GM19397 (cell line): ENCODE results near the gene CFAP299.

Experiments
- ATAC-seq: cut with Tn5 transposase; IDR thresholded peaks from one replicate; pipeline ENCODE4 v1.9.1; 2021; ENCODE audit warnings: mild to moderate bottlenecking, moderate library complexity; ENCODE audit not compliant: unreplicated experiment

The CFAP299 gene

DNA sequence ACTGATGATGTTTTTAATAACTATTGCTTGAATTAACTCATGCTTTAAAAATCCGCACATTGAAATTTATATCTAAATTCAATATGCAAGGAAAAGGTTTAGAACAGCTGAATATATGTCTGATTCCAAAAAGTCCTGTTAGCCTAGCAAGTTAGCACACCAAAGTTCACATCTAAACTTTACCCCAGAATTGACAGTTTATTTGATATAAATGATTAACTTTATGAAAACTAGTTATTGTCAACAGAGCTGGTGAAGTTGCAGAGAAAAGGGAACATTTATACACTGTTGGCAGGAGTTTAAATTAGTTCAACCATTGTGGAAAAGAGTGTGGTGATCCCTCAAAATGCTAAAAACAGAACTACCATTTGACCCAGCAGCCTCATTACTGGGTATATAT is 574.4 kb downstream of the CFAP299 start:
- no peak for ATAC-seq

DNA sequence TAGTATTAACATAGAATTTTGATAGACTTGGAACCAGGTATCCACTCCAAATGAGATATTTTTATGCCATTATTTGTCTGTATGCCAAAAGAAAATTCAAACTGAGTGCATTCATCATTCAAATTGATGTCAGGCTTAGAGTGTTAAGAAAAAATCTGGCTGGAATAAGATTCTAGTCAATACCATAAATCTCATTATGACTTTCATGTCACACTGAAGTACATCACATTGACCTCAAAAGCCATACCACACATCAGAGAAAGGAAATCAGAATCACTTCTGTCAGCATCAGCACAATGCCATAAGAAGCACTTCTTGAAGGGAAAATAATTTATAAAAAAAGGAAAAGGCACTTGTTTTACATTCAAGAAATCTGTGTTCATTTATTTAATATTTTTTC is 575.9 kb downstream of the CFAP299 start:
- ATAC-seq: no peak

- ATAC-seq: no peak
Measured at GRCh38 chr4:80912350-80912749, 576.8 kb downstream of the CFAP299 start.

DNA sequence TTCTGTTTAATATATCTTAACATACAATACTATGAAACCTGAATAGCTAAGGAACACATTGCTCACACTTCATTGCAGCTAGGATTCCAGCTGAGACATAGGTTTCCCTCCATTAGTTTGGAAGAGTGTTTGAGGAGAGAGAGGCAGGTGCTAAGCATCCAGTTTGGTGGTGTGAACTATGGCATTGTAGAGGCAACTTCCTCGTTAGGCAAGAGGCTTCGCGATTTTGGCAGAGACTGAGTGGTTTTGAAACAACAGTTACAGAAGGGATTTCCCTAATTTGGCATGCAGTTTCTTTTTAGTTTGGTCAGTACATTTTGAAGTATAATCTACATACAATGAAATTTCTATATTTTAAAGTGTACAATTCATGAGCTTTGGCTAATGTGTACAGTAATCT is 577.9 kb downstream of the CFAP299 start:
- ATAC-seq: peak; percentile 78

- ATAC-seq: no peak
Measured at GRCh38 chr4:80916770-80917169, 581.2 kb downstream of the CFAP299 start.

- no peak for ATAC-seq
Measured at GRCh38 chr4:80918004-80918403, 582.5 kb downstream of the CFAP299 start.

DNA sequence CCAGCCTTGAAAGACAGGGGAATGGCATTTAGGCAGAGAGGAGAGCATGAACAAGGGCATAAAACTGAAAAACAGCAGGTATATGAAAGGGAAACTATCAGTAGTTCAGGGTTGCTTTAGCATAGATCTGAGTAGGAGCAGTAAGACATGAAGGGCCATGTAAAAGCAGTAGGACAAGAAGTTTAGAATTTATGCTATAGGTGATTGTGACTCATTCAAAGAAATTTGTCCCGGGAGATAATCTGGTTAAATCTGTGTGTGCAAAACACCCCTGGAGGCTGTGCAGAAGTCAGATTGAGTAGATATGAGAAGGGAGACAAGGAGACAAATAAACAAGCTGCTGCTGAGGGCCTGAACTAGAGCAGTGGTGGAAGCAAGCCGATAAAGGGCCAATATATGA is 585.9 kb downstream of the CFAP299 start:
- no peak for ATAC-seq

- no peak for ATAC-seq
Measured at GRCh38 chr4:80922941-80923340, 587.4 kb downstream of the CFAP299 start.

- no peak for ATAC-seq
Measured at GRCh38 chr4:80925293-80925692, 589.8 kb downstream of the CFAP299 start.

GRCh38 chr4:80926446-80926845 is 590.9 kb downstream of the CFAP299 start:
- no peak for ATAC-seq

DNA sequence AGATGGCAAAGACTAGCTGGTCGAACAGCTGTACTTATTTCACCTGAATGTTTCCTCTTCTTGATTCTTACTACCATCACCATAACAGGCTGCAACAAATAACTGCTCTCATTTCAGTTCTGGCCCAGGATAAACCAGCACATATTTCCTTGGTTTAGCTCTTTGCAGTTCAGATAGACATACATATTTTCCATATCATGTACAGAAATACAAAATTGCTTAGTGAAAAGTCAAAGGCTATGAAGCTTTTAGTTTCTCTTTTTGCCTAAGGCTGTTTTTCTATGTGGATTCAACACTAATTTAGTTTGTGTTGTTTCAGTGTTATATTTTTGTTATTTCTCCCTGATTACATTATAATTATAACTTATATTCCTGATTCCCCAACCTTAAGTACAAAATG is 591.4 kb downstream of the CFAP299 start:
- ATAC-seq: no peak

DNA sequence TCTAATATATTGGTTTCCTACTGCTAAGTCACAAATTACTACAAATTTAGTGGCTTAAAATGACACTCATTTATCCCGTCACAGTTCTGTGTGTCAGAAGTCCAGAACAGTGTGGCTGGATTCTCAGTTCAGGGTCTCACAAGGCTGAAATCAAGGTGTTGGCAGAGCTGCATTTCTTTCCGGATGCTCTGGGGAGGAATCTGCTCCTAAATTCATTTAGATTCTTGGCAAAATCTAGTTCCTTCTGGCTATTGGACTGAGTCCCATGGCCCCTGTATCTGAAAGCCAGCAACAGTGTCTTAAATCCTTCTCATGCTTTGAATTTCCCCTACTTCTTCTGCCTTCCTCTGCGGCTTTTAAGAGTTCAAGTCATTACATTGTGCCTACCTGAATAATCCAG is 591.9 kb downstream of the CFAP299 start:
- no peak for ATAC-seq

DNA sequence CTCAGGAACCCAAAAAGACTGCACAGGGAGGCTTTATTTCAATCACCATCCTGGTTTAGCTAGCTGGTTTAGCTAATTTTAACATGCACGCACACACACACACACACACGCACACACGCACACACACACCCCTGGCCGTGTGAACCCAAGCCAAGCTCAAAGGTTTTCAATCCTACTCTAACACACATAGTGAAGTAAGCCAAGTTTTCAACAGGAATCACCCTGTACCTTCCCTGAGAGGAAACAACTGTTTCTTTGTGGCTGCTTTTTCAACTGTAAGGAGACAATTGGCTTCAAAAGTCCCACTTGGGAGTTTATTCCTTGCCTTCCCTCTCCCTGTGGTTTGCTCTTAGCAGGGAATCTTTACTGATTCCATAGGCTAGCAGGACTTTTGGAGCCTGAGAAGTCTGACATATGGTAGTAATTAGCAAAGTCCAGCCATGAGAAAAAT is 596.1 kb downstream of the CFAP299 start:
- ATAC-seq: no peak

DNA sequence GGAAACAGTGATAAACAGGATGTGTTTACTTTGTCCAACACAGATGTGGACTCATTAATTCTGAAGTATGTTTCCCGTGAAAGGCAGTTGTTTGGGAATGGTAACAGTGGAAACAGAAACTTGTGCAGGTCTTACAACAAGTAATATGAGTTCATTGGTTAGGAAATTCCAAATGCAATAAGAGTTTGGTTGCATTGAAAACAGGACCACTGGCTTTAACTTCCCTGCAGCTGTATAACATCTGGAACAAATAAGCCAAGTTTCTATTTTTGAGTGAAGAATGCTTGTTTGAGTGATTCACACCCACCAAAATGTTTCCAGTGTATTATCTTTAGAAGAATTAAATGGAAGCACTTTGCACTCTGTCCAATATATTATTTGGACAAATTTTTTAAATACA is 612.6 kb downstream of the CFAP299 start:
- ATAC-seq: no peak

- no peak for ATAC-seq
Measured at GRCh38 chr4:80948995-80949394, 613.5 kb downstream of the CFAP299 start.

- no peak for ATAC-seq
Measured at GRCh38 chr4:80956421-80956820, 620.9 kb downstream of the CFAP299 start.

GRCh38 chr4:80963051-80963450 is 627.5 kb downstream of the CFAP299 start:
- no peak for ATAC-seq

DNA sequence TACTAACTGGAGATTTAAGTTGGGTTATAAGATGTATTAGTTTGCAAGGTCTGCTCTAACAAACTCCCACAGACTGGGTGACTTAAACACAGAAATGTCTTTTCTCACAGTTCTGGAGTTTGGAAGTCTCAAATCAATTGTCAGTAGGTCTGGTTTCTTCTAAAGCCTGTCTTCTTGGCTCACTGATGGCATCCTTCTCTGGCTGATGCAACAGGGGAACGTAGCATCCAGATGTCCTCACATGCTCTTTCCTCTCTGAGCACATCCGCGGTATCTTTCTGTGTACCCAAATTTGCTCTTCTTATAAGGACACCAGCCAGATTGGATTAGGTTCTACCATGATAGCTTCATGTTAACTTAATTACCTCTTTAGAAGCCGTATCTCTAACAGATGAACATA is 631.8 kb downstream of the CFAP299 start:
- ATAC-seq: no peak

DNA sequence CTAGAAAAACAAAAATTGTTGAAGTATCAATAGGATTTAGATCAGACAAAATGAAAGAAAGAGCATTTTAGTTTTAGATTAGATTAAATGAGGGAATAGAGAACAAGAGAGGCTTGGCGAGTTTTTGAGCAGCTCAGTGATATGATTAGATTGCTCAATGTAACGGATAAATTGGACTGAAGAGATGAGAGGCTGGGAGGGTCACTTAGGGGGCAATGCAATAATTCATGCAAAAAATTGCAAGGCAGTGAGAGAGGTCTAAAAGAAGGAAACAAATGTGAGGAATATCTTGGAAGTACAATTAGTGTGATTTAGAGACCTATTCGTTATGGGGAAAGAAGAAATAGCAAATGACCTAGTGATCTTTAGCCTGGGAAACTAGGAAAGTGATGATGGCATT is 644.7 kb downstream of the CFAP299 start:
- ATAC-seq: no peak

DNA sequence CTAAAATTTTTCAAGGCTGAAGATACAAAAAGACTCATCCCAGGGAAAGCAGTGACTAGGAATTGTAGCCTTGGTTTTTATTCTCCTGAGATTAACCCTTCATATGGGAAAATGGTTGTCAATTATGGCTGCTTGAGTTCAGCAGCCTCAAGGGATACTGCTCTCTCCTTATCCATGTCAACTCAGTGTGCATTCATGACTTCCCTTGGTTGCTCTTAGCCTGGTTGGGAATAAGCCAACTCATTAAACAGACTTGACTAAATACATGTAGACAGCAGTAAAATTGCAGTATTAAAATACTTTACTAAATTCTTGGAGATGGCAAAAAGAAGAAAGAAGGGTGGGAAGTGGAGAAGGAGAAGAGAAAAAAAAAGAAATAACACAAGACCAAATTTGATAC is 650.5 kb downstream of the CFAP299 start:
- ATAC-seq: no peak

DNA sequence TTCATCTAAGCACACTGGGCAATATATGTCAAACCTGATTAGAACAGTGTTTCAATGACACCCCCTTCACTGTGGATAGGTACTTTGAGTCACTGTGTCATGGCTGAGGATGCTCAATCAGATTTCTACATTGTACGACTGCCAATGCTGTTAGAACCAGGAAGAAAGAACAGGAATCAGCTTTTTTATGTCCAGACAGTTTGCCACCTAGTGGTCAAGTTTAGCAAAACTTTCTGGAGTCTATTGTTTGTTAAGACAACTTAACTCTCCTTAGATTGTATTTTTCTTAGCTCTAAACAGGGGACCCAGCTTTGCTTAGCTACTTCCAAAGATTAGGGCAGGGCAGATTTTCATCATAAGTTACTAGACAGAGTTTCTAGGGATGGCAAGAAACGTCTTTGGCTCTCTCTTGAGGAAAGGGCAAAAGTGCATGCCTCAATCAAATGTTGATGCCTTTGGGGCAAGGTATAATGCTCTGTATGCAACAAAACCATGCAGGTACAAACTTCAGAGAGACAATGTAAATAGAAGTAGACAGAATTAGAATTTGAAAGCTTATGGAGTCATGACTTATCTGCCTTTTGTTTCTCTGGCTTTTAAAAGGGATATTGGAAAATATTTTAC is 654.5 kb downstream of the CFAP299 start:
- peak; percentile 44 for ATAC-seq

DNA sequence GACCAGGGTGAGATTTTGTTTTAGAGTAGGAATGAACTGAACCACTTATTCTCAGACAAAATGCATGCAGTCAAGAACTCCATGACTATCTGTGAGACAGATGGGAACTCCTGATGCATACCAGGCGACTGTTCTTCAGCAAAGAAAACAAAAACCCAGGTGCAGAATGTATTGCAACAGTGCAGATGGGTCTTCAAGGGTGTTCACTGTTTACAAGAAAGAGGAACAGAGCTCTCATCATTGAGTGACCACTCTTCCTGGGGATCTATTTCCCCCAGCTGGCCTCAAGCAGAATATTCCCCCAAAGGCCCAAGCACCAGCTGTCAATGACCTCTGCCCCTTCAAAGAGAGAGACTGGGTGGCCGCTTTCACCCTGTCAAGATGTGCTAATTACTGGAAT is 655.3 kb downstream of the CFAP299 start:
- ATAC-seq: peak; percentile 76

GRCh38 chr4:80999943-81000342 is 664.4 kb downstream of the CFAP299 start:
- no peak for ATAC-seq
